ENCODE results near the gene KREMEN1.
A peak's percentile ranks its signal among the peaks of the same experiment; 100 is the strongest.

Gene KREMEN1

GRCh38 chr22:29198240-29198639 lies 125.4 kb downstream of the KREMEN1 start:
- Histone ChIP-seq H3K4me1 (peaks cover 6% of the 10 kb centered on the region; the same call in 1 of the 2 replicates), H3K9me3 (no peaks in the 10 kb centered on the region), H3K27me3 (no peaks in the 10 kb centered on the region), H3K4me3 (ENCODE audit: low read depth, low read length) (no peak overlapping the region), H3K36me3 (no peaks in the 10 kb centered on the region)
- TF ChIP-seq CTCF (IDR thresholded peaks at IDR 0.05; ENCODE audit: low read depth, low read length), result no peak
- no peak for DNase-seq

GRCh38 chr22:29199702-29200400 lies 127.0 kb downstream of the KREMEN1 start:
- Histone ChIP-seq H3K9me3 (no peaks in the 10 kb centered on the region), H3K27me3 (no peaks in the 10 kb centered on the region), H3K36me3 (no peaks in the 10 kb centered on the region), H3K4me1 (peaks cover 6% of the 10 kb centered on the region; the same call in 1 of the 2 replicates), H3K4me3 (ENCODE audit: low read depth, low read length) (no peak overlapping the region)
- no peak for TF ChIP-seq CTCF (IDR thresholded peaks at IDR 0.05; ENCODE audit: low read depth, low read length)
- DNase-seq, result no peak

- no peaks in the 10 kb centered on the region; the same call in 1 of the 2 replicates for H3K4me1 ChIP-seq
- no peaks in the 10 kb centered on the region for H3K36me3 ChIP-seq
- H3K4me3 ChIP-seq (ENCODE audit: low read depth, low read length), result no peak overlapping the region
- no peak for DNase-seq
- peaks cover under 1% of the 10 kb centered on the region; the same call in 1 of the 2 replicates for H3K27me3 ChIP-seq
- H3K9me3 ChIP-seq, result no peaks in the 10 kb centered on the region
- no peak for TF ChIP-seq CTCF (IDR thresholded peaks at IDR 0.05; ENCODE audit: low read depth, low read length)
Measured at GRCh38 chr22:29200901-29201300, 128.1 kb downstream of the KREMEN1 start.

GRCh38 chr22:29201782-29202181 lies 128.9 kb downstream of the KREMEN1 start:
- Histone ChIP-seq H3K27me3 (peaks cover 9% of the 10 kb centered on the region), H3K9me3 (no peaks in the 10 kb centered on the region), H3K4me3 (ENCODE audit: low read depth, low read length) (no peak overlapping the region), H3K36me3 (no peaks in the 10 kb centered on the region), H3K4me1 (no peaks in the 10 kb centered on the region)
- no peak for TF ChIP-seq CTCF (IDR thresholded peaks at IDR 0.05; ENCODE audit: low read depth, low read length)
- DNase-seq, result no peak

- H3K4me3 ChIP-seq (ENCODE audit: low read depth, low read length), result no peak overlapping the region
- H3K9me3 ChIP-seq, result no peaks in the 10 kb centered on the region
- H3K36me3 ChIP-seq, result no peaks in the 10 kb centered on the region
- H3K4me1 ChIP-seq, result no peaks in the 10 kb centered on the region
- peaks cover 11% of the 10 kb centered on the region for H3K27me3 ChIP-seq
- TF ChIP-seq CTCF (IDR thresholded peaks at IDR 0.05; ENCODE audit: low read depth, low read length), result peak; percentile 68
- DNase-seq, result peak; percentile 38
Measured at GRCh38 chr22:29202212-29203192, 129.7 kb downstream of the KREMEN1 start.

Measured in BE2C (cell line).